Ascending aorta (tissue), 2 donors: ENCODE data around the gene SPG11. TPM values are rescaled to one million over a fixed set of nuclear protein-coding genes. Genes with fewer than 3 reads are reported as not detected.

Experiments
- DNase-seq, 2 donors: peaks; one replicate each; pipeline ENCODE4 v3.0.0-alpha.2; 2019; ENCODE audit warnings: low spot score in 2 of 2
- H3K27ac ChIP-seq, 2 donors: fragments of 200-600 bp; sonication (generic); one replicate each; pipeline ENCODE4 v1.5.1; 2016 to 2017; ENCODE audit warnings: mild to moderate bottlenecking in 1 of 2
- H3K27me3 ChIP-seq: fragments of 200-600 bp; sonication (generic); one replicate; pipeline ENCODE4 v1.5.1; 2017
- H3K36me3 ChIP-seq, 2 donors: fragments of 200-600 bp; sonication (generic); one replicate each; pipeline ENCODE4 v1.5.1; 2016
- H3K4me1 ChIP-seq, 2 donors: fragments of 200-600 bp; sonication (generic); one replicate each; pipeline ENCODE4 v1.5.1; 2016 to 2017; ENCODE audit warnings: mild to moderate bottlenecking in 1 of 2
- H3K4me3 ChIP-seq, 2 donors: fragments of 200-600 bp; sonication (generic); one replicate each; pipeline ENCODE4 v1.5.1; 2016 to 2017; ENCODE audit warnings: mild to moderate bottlenecking in 1 of 2
- H3K9me3 ChIP-seq, 2 donors: fragments of 200-600 bp; sonication (generic); one replicate each; pipeline ENCODE4 v1.5.1; 2016
- CTCF ChIP-seq, 3 experiments: fragments of 200-600 bp in 2 of 3; fragments of 450-650 bp in 1 of 3; sonication (generic) in 2 of 3; IDR thresholded peaks; one replicate each; pipeline ENCODE4 v1.5.1; 2016 to 2019; ENCODE audit warnings: antibody characterized with exemption in 3 of 3, mild to moderate bottlenecking in 1 of 3, moderate library complexity in 1 of 3
- intact Hi-C: fragments of 100-400 bp; cut with DNase I; formaldehyde crosslinking; loops from one replicate; pipeline ENCODE4 v1.15.1; 2023
- total RNA-seq: library from RNA; depleted of rRNA; stranded (reverse); fragments of >200 nt; gene quantifications from one replicate; pipeline ENCODE4 v1.1.0, GENCODE V29; 2016

The SPG11 gene
- 21.1 TPM for total RNA-seq

GRCh38 chr15:44663410-44664308 lies at the start of gene SPG11:
TSS of gene SPG11 (minus strand) at chr15:44663662. CDS start at chr15:44663647, 15 bp downstream.
- Histone ChIP-seq H3K27me3 (no peaks in the 10 kb centered on the region), H3K4me3 (peak within 1 kb of the TSS; percentile 77 to 95), H3K4me1 (peaks cover 0 to 17% of the 10 kb centered on the region in 2 donors), H3K9me3 (no peaks in the 10 kb centered on the region), H3K36me3 (peaks cover 4 to 12% of the 10 kb centered on the region in 2 donors), H3K27ac (peak within 1 kb of the TSS; percentile 96 to 98)
- peak; percentile 93 to 99 for DNase-seq
- peak; percentile 90 to 97 (median 95) for TF ChIP-seq CTCF (IDR thresholded peaks at IDR 0.05)
- intact Hi-C loops = loop anchor here (1.0 to 2.0 kb wide), 3 partner anchors 48 to 75 kb away; partner anchors contain the start of genes B2M and PATL2

- intact Hi-C loops = loop anchor here (5.0 to 10.0 kb wide), 4 partner anchors 285 to 1198 kb away; partner anchors contain the start of genes CTDSPL2, GOLM2 and MAP1A
- H3K9me3 ChIP-seq = no peaks in the 10 kb centered on the region
- peak overlapping the region; percentile 97 to 99 for H3K27ac ChIP-seq
- H3K4me3 ChIP-seq = peak overlapping the region; percentile 87 to 90
- peak; percentile 24 to 85 for DNase-seq
- peaks cover 4 to 15% of the 10 kb centered on the region in 2 donors for H3K4me1 ChIP-seq
- peaks cover 24% of the 10 kb centered on the region in 2 donors for H3K36me3 ChIP-seq
- H3K27me3 ChIP-seq = no peaks in the 10 kb centered on the region
- no peak for TF ChIP-seq CTCF (IDR thresholded peaks at IDR 0.05)
These were observed 49.0 kb upstream of the SPG11 start for GRCh38 chr15:44712346-44713005.

GRCh38 chr15:44711743-44712345 lies 48.4 kb upstream of the SPG11 start:
- H3K4me3 ChIP-seq = peak overlapping the region; percentile 87 to 90
- no peak for TF ChIP-seq CTCF (IDR thresholded peaks at IDR 0.05)
- no peaks in the 10 kb centered on the region for H3K9me3 ChIP-seq
- intact Hi-C loops = loop anchor here (1.0 to 10.0 kb wide), 6 partner anchors 17 to 1197 kb away; partner anchors contain the start of genes CTDSPL2, GOLM2, MAP1A and SPG11
- peaks cover 4 to 15% of the 10 kb centered on the region in 2 donors for H3K4me1 ChIP-seq
- peaks cover 18% of the 10 kb centered on the region in 2 donors for H3K36me3 ChIP-seq
- peak overlapping the region; percentile 97 to 99 for H3K27ac ChIP-seq
- H3K27me3 ChIP-seq = no peaks in the 10 kb centered on the region
- DNase-seq = no peak

GRCh38 chr15:44711096-44711742 lies 47.8 kb upstream of the SPG11 start, which contains the start of the genes B2M and PATL2:
TSS of gene B2M (plus strand) at chr15:44711517. CDS start at chr15:44711547, 30 bp downstream.
TSS of gene PATL2 (minus strand) at chr15:44711323. CDS start at chr15:44676490, 34,833 bp downstream.
- intact Hi-C loops = loop anchor here (1.0 to 10.0 kb wide), 6 partner anchors 18 to 1196 kb away; partner anchors contain the start of genes CTDSPL2, GOLM2, MAP1A and SPG11
- TF ChIP-seq CTCF (IDR thresholded peaks at IDR 0.05) = no peak

More at GRCh38 chr15:44711096-44711742, 47.8 kb upstream of the SPG11 start, which contains the start of the genes B2M and PATL2:
- H3K36me3 ChIP-seq = peaks cover 11 to 12% of the 10 kb centered on the region in 2 donors
- peak within 1 kb of the TSS; percentile 97 to 99 for H3K27ac ChIP-seq
- H3K9me3 ChIP-seq = no peaks in the 10 kb centered on the region
- peak; percentile 90 to 98 for DNase-seq
- peak within 1 kb of the TSS; percentile 87 to 90 for H3K4me3 ChIP-seq
- H3K27me3 ChIP-seq = no peaks in the 10 kb centered on the region
- peaks cover 4 to 15% of the 10 kb centered on the region in 2 donors for H3K4me1 ChIP-seq
